Bronchial epithelial cell (primary cell): ENCODE data around the gene PIEZO2. TPM values are rescaled to one million over a fixed set of nuclear protein-coding genes. Genes with fewer than 3 reads are reported as not detected.

Experiments used
- DNase-seq: peaks from one replicate; pipeline ENCODE4 v3.0.0-alpha.2; 2010; ENCODE audit warnings: low read depth
- FAIRE-seq: peaks from 2 replicates; lab custom pipeline; 2011; peaks lifted over from hg19 to GRCh38; lab: Jason Lieb, UNC
- H3K27me3 ChIP-seq: 2 replicates; pipeline ENCODE4 v1.5.1; 2011; ENCODE audit warnings: low read length; ENCODE audit not compliant: control insufficient read depth, insufficient read depth
- H3K36me3 ChIP-seq: 2 replicates; pipeline ENCODE4 v1.5.1; 2011; ENCODE audit warnings: low read length; ENCODE audit not compliant: control insufficient read depth, insufficient read depth
- H3K4me3 ChIP-seq: 2 replicates; pipeline ENCODE4 v1.5.1; 2011; ENCODE audit warnings: mild to moderate bottlenecking, low read depth, low read length, control low read depth
- total RNA-seq: library from RNA; depleted of rRNA; stranded (reverse); fragments of >200 nt; gene quantifications from 2 replicates; pipeline ENCODE4 v1.2.1, GENCODE V29; 2014
- TF ChIP-seq, protein P1 (sequence below): IDR thresholded peaks from 2 replicates; pipeline ENCODE4 v1.5.1; 2011; ENCODE audit warnings: mild to moderate bottlenecking, moderate library complexity, low read length, control low read depth, inconsistent platforms; ENCODE audit not compliant: insufficient read depth, severe bottlenecking

PIEZO2 gene
- total RNA-seq, 1 donor from 2014 or later, result 1.3 TPM

DNA sequence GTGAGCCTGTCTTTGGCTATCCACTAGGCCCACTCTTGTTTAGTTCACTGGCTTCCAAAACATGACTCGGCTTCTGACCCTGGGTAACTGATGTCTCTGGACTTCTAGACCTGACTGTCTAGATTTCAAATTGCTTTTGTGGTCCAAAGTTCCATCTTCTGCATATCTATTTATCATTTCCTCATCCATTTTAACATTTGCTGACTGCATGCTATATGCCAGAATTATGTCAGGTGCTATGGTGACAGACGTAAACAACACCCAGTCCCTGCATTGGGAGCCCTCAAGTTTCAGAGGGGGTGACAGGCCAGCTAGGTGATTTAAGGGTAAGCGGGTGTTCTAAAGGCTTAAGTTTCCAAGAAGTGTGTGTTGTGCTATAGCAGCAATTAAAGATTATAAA lies 140.9 kb downstream of the PIEZO2 start:
- FAIRE-seq, result no peak

GRCh38 chr18:11005528-11005927 lies 143.8 kb downstream of the PIEZO2 start:
- no peak overlapping the region for H3K4me3 ChIP-seq
- DNase-seq, result peak; percentile 84
- no peak for FAIRE-seq
- TF ChIP-seq, protein P1, sequence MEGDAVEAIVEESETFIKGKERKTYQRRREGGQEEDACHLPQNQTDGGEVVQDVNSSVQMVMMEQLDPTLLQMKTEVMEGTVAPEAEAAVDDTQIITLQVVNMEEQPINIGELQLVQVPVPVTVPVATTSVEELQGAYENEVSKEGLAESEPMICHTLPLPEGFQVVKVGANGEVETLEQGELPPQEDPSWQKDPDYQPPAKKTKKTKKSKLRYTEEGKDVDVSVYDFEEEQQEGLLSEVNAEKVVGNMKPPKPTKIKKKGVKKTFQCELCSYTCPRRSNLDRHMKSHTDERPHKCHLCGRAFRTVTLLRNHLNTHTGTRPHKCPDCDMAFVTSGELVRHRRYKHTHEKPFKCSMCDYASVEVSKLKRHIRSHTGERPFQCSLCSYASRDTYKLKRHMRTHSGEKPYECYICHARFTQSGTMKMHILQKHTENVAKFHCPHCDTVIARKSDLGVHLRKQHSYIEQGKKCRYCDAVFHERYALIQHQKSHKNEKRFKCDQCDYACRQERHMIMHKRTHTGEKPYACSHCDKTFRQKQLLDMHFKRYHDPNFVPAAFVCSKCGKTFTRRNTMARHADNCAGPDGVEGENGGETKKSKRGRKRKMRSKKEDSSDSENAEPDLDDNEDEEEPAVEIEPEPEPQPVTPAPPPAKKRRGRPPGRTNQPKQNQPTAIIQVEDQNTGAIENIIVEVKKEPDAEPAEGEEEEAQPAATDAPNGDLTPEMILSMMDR, result no peak
- no peaks in the 10 kb centered on the region for H3K27me3 ChIP-seq
- no peaks in the 10 kb centered on the region for H3K36me3 ChIP-seq

More for the DNA sequence above, 140.9 kb downstream of the PIEZO2 start:
- TF ChIP-seq, protein P1, result no peak
- Histone ChIP-seq H3K27me3 (no peaks in the 10 kb centered on the region), H3K36me3 (no peaks in the 10 kb centered on the region), H3K4me3 (no peak overlapping the region)
- no peak for DNase-seq

- Histone ChIP-seq H3K27me3 (no peaks in the 10 kb centered on the region), H3K36me3 (no peaks in the 10 kb centered on the region), H3K4me3 (no peak overlapping the region)
- DNase-seq (no peak), FAIRE-seq (no peak)
- TF ChIP-seq, protein P1, result no peak
Observed at GRCh38 chr18:11004951-11005350, 144.4 kb downstream of the PIEZO2 start.

GRCh38 chr18:11004294-11004693 lies 145.1 kb downstream of the PIEZO2 start:
- TF ChIP-seq, protein P1, result no peak
- Histone ChIP-seq H3K36me3 (no peaks in the 10 kb centered on the region), H3K4me3 (no peak overlapping the region), H3K27me3 (no peaks in the 10 kb centered on the region)
- no peak for FAIRE-seq
- DNase-seq, result peak; percentile 65

DNA sequence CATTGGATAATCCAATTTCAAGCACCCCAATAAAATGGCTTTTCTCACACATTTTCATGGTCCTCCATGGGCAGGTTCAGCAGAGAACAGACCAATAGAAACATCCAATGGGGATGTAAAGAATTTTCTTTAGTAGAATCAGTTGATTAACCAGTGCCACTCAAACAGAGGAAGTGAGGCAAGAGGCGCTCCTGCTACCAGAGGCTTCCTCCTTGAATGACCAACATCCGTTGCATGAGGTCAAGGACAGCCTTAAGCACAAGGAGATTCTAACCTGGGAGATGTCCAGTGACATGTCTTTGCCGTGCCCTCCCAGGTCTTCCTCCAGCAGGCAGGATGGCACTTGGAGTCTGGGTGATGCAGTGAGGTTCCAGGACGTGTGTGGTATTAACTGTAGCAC lies 146.6 kb downstream of the PIEZO2 start:
- no peaks in the 10 kb centered on the region for H3K27me3 ChIP-seq
- H3K4me3 ChIP-seq, result no peak overlapping the region
- no peaks in the 10 kb centered on the region for H3K36me3 ChIP-seq
- FAIRE-seq (no peak), DNase-seq (no peak)
- TF ChIP-seq, protein P1, result no peak

DNA sequence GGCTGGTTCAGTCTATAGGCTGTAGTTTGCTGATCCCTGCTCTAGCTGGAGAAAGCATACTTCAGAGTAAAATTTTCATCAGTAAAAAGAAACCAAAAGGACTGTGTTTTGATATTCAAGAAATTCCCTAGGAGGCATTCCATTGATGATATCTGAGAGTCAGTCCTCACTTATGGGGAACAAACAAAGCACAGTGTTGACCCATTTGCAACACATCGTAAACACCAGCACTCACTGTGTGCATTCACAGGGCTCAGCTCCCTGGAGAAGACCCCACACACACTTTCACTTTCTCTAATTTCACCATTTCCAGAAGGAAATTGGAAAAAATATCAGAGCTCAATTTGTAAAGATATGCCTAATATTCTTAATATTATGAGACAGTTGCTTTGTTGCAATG lies 147.1 kb downstream of the PIEZO2 start:
- H3K4me3 ChIP-seq, result no peak overlapping the region
- FAIRE-seq (no peak), DNase-seq (no peak)
- TF ChIP-seq, protein P1, result no peak
- no peaks in the 10 kb centered on the region for H3K27me3 ChIP-seq
- H3K36me3 ChIP-seq, result no peaks in the 10 kb centered on the region
